Brain microvascular endothelial cell (primary cell): ENCODE measurements around the gene ZNF544.

Source experiments
- DNase-seq: peaks from one replicate; pipeline ENCODE4 v3.0.0-alpha.2; 2020
- H3K27ac ChIP-seq: fragments of 250-450 bp; sonication (Bioruptor Pico); 2 replicates; pipeline ENCODE4 v1.5.1; 2020; ENCODE audit warnings: mild to moderate bottlenecking, moderate library complexity
- H3K27me3 ChIP-seq: fragments of 250-450 bp; sonication (Bioruptor Pico); replicated peaks from 2 replicates; pipeline ENCODE4 v1.5.1; 2020; ENCODE audit warnings: mild to moderate bottlenecking
- H3K36me3 ChIP-seq: fragments of 250-450 bp; sonication (Bioruptor Pico); replicated peaks from 2 replicates; pipeline ENCODE4 v1.5.1; 2020; ENCODE audit warnings: mild to moderate bottlenecking
- H3K4me3 ChIP-seq: 2 replicates; pipeline ENCODE4 v1.5.1; 2011; ENCODE audit warnings: low read depth, mild to moderate bottlenecking, control low read depth, low read length, moderate library complexity
- CTCF ChIP-seq: IDR thresholded peaks from 2 replicates; pipeline ENCODE4 v1.5.1; 2011; ENCODE audit warnings: low read depth, mild to moderate bottlenecking, moderate library complexity, low read length, control low read depth, inconsistent platforms; ENCODE audit errors: missing control alignments
- in situ Hi-C: cut with HindIII; loops from 2 replicates; pipeline ENCODE4 v1.10.0; 2017; ENCODE audit warnings: low sequenced_read_pairs, low pct_ligation_motif_present

The ZNF544 gene

DNA sequence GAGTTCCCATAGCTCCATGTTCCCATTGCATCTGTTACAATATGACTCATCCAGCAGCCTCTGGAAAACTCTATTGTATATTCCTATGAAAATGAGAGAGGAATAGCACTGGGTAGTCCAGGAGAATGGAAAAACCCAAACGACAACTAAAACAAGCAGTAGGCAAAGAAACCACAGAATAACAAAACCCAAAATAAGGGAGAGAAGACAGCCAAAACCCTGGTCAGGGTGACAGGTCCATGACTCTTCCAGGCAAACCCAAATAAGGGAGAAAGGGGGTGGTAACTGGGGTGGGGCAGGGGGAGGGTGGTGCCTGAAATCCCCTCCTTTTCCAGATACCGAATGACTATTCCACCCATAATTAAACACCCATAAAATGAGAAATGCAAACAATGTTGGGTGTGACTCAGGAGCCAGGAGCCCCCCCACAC, 46.1 kb downstream of the ZNF544 start:
- H3K4me3 ChIP-seq = no peak overlapping the region
- DNase-seq = no peak
- H3K27ac ChIP-seq = no peak overlapping the region
- peaks cover 7% of the 10 kb centered on the region for H3K36me3 ChIP-seq
- TF ChIP-seq CTCF = no peak
- no peaks in the 10 kb centered on the region for H3K27me3 ChIP-seq
- in situ Hi-C loops = no loop called here

DNA sequence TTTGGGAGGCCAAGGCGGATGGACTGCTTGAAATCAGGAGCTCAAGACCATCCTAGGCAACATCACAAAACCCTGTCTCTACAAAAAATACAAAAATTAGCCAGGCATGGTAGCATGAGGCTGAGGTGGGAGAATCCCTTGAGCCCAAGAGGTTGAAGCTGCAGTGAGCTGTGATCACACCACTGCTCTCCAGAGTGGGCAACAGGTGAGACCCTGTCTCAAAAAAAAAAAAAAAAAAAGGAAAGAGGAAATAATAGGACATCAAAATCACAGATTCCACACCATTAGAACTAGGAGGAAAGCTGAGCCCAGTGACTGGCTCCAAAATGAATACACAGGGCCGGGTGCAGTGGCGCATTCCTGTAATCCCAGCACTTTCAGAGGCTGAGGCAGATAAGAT, 46.9 kb downstream of the ZNF544 start:
- Histone ChIP-seq H3K36me3 (peaks cover 7% of the 10 kb centered on the region), H3K4me3 (no peak overlapping the region), H3K27ac (no peak overlapping the region), H3K27me3 (no peaks in the 10 kb centered on the region)
- in situ Hi-C loops = no loop called here
- no peak for TF ChIP-seq CTCF
- DNase-seq = no peak

GRCh38 chr19:58277197-58277596, 48.5 kb downstream of the ZNF544 start:
- no peak overlapping the region for H3K4me3 ChIP-seq
- in situ Hi-C loops = no loop called here
- H3K27me3 ChIP-seq = no peaks in the 10 kb centered on the region
- H3K36me3 ChIP-seq = no peaks in the 10 kb centered on the region
- DNase-seq = no peak
- no peak for TF ChIP-seq CTCF
- H3K27ac ChIP-seq = no peak overlapping the region

DNA sequence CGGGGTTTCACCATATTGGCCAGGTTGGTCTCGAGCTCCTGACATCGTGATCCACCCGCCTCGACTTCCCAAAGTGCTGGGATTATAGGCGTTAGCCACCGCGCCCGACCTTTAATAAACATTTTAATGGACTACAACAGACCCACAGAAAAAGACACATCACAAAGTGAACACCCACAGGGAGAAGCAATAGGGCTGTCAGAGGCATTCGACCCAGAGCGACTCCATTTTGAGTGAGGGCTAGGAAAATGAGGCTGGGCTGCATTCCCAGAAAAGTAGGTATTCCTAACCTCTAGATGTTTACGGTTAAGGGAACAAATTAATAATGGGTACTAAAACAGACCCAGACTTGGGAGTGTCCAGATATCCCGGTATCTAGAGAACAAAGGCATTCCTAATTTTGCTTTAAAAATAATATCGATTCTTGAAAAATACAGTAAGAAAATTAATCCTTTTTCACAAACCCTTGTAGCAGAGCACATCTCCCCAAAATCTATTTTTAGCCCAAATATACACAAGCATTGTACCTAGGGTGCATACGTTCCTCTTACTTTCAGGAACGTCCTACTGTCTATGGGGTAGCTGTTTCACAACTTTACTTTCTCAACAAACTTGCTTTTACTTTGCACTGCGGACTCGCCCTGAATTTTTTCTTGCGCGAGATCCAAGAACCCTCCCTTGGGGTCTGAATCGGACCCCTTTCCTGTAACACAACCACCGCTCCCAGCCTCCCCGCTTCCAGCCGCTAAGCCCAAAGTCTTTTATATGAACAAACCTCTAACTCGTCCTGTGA, 49.2 kb downstream of the ZNF544 start:
- Histone ChIP-seq H3K27ac (peak overlapping the region; percentile 68), H3K36me3 (no peaks in the 10 kb centered on the region), H3K27me3 (no peaks in the 10 kb centered on the region), H3K4me3 (peak overlapping the region; percentile 90)
- in situ Hi-C loops = no loop called here
- TF ChIP-seq CTCF = no peak
- no peak for DNase-seq

GRCh38 chr19:58278541-58279041, 49.9 kb downstream of the ZNF544 start, which contains the start of gene ZNF8:
Gene ZNF8, plus strand, starts transcription at chr19:58278955. Its CDS starts 127 bp downstream, at chr19:58279082.
- H3K36me3 ChIP-seq = no peaks in the 10 kb centered on the region
- DNase-seq = peak; percentile 99
- in situ Hi-C loops = no loop called here
- peak within 1 kb of the TSS; percentile 87 for H3K27ac ChIP-seq
- H3K4me3 ChIP-seq = peak within 1 kb of the TSS; percentile 90
- TF ChIP-seq CTCF = peak; percentile 23
- H3K27me3 ChIP-seq = no peaks in the 10 kb centered on the region
